GOT3 (cell line): ENCODE data around the gene PCNX3.

Experiments used
- DNase-seq: peaks from one replicate; lab custom pipeline; 2025; ENCODE audit warnings: mixed read lengths; lab: John Stamatoyannopoulos, UW

Gene PCNX3

DNA sequence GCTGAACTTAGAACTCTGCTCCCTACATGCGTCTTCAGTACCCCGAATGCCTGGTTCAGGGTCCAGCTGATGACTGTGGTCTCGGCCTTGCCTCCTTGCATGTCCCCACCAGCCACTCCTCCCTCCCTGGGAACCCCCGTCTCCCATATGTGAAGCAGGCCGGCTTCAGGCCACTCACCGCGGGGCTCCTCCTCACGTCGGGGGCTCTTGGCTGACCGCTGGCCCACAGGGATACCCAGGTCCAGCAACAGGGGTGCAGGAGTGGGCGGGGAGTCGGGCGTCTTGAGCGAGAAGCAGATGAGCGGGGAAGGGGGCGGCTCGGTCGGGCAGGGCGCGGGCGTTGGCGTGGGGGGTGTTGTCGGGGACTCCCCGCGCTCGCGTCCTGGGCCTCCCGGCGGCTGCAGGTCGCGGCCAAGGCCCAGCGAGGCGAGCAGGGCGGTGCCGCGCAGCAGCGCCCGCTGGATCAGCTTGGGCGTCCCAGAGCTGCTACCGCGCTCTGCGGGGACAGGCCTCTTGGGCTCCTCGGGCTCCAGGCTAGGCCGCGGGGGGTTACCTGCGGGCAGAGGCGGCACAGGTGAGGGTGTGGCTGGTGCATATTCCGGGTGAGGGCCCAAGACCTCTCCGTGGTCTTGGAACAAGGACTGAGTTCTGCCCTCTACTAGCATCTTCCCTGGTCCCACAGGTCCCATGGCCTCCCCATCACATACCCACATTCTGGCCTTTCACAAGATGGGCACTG, 16.2 kb upstream of the PCNX3 start:
- no peak for DNase-seq

DNA sequence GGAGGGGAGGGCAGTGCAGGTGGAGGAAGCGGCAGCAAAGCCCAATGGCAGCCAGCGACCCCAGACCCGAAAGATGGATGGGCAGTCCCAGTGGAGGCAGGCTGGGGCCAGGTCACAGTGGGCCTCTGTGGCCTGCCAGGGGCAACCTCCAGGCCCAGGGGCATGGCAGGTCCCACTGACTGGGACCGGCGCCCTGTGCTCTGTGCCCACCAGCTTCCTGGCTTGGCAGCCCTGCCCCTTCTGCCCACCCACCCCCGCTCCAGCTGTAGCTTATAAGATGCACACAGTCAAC, 15.7 kb upstream of the PCNX3 start:
- no peak for DNase-seq

DNA sequence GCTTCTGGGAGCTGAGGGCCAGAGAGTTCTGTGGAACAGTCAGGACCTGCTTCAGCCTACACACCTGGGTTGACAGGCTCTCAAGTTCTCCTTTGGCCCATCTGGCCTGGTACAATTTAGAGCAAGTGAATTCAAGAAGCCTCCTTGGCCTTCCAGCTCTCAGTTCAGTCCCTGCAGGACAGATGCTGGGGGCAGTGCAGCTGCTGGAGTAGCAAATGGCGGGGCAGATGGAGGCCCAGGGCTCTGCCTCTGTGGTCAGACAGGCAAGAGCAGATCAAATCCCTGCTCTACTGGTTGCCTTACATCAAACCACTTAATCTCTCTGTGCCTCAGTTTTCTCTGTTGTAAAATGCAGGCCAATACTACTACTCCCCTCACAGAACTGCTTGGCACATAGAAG, 11.3 kb upstream of the PCNX3 start:
- DNase-seq = no peak

DNA sequence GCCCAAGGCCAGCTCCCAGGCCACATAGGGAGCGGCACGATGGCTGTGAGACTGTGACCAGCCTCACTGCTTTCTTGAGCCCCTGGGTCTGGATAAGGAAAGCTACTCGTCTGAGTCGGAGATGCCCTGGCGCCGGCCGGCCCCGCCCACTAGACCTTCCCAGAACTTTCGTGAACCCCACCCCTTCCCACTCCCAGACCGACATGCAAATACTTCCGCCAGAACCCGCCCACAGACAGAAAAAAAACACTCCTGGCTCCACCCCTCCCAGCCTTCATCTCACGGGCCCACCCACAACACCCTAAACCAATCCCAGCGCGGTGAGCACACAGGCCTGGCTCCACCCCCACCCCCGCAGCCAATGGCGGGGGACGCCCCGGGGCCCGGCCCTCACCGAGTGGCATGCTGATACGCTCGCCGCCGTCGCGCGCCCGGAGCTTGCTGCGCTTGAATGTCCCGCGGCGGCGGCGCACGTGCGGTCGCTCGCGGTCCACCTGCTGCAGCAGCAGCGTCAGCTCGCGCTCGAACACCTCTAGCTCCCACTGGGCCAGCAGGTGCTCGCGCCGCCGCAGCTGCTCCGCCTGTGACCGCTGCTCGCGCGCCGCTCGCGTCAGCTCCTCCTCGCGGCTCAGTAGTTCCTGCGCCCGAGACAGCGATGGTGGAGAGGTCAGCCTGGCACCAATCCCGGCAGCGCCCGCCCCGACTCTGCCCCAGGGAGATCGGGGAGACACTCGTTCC, 8.5 kb upstream of the PCNX3 start:
- no peak for DNase-seq

DNA sequence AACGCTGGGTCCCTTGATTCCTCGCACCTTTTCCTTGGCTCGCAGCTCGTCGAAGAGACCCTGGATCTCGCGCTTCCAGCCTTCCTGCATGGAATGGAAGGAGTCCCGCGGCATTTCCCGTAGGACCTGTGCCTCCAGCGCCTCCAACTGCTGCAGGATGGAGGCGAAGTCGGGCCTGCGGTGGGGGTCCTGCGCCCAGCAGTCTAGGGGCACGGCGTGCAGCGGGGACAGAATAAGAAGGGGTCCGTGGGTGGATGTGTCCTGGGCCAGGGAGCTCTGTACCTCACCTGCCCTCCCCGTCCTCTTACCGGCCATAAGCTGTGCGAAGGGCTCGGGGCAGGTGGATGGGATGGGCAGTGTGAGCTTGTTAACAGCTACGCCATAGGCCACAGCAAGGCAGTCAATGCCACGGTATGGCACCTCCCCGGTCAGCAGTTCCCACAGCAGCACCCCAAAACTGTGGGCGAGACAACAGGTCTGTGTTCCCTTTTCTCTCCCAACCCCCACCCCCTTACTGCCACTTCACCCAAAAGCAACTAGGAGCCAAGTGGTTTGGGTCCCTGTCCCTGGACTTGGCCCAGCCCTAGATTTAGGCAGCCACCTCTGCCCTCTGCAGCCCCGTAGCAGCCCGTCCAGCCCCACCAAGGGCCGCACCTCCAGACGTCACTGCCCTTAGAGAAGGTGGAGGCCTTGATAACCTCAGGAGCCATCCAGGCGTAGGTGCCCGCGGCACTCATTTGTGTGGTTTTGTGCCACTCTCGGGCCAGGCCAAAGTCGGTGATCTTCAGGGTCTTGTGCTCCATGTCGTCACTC, 7.8 kb upstream of the PCNX3 start:
- DNase-seq = no peak

DNA sequence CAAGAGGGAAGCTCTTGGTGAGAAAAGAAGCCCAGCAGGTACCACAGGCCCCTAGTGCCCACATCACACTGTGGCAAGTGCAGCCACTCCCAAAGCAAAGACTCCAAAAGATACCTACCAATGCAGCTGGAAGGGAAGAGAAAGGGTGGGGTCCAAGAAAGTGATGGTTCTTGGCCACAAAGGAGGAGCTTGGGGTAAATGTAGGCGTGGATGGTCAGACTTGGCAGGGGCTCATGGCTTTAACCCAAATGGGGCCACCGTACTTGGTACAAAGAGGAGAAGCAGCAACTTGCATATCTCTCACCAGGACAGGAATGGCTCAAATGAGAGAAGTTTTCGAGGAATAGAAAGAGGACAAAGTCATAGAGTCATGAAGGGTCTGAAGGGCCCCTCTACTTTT, 6.3 kb upstream of the PCNX3 start:
- no peak for DNase-seq

DNA sequence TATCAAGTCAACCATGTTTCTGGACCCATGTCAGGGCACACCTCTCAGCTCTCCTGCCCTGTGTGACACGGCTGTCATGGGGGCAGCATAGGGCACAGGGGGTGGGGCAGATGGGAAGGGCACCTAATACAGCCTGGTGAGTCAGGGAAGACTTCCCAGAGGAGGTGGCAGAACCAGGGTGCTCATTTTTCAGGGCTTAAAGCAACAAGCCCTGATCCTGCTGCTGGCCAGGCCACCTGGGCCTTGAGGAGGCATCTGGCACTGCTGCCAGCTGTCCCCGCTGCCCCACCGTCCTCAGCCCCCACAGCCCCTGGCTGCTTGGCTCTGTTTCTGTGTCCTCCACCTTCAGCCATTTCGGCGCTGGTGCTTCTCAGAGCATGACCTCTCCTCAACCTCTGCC, 5.9 kb upstream of the PCNX3 start:
- DNase-seq = no peak

DNA sequence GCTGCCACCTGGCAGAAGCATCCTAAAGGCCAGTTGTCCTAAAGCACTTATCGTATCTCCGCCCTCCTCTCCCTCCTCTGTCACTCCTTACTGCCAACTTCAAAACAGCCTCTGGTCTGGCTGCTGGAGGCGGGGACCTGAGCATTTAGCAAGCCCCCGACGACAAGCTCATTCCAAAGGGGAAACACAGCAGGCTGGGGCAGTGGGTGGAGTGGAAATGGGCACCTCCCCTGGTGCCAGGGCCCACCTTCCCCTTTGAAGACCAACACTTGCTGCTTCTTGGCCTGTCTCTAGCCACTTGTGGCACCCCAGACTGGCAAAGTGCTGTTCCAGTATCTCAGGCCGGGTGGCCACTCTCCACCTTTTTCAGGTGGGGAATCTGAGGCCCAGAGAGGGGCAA, 5.2 kb upstream of the PCNX3 start:
- DNase-seq = no peak

DNA sequence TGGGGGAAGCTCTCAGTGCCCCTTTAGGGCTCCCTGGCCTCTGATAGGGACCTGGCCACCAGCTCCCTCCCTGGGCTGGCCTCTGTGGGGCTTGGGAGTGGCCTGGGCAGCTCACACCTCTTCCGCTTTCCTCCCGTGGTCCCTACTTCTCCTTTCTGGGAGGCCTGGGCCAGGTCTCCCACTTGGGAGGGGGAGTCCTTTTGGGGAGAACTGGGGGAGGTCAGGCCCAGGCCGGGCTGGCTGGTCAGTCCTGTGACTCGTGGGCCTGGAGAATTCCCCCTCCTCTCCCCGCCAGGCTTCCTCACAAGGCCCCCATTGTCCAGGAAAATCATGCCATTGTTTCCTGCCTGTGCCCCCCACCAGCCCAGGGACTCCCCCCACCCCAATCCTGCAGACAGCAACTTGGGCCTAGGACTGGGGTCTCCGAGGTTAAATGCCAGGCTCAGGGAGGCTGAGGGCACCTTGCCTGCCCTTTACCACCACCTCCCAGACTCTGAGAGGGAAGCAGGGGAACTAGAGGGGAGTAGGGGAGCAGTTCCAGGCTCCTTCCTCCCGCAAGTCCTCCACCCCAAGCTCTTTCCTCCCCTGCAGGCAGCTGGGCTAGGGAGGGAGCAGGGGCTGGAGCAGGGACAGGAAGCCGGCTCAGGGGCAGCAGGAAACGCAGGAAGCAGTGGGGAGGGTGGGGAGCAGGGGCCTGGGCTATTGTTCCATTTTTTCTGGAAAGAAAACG, 4.4 kb upstream of the PCNX3 start:
- no peak for DNase-seq

DNA sequence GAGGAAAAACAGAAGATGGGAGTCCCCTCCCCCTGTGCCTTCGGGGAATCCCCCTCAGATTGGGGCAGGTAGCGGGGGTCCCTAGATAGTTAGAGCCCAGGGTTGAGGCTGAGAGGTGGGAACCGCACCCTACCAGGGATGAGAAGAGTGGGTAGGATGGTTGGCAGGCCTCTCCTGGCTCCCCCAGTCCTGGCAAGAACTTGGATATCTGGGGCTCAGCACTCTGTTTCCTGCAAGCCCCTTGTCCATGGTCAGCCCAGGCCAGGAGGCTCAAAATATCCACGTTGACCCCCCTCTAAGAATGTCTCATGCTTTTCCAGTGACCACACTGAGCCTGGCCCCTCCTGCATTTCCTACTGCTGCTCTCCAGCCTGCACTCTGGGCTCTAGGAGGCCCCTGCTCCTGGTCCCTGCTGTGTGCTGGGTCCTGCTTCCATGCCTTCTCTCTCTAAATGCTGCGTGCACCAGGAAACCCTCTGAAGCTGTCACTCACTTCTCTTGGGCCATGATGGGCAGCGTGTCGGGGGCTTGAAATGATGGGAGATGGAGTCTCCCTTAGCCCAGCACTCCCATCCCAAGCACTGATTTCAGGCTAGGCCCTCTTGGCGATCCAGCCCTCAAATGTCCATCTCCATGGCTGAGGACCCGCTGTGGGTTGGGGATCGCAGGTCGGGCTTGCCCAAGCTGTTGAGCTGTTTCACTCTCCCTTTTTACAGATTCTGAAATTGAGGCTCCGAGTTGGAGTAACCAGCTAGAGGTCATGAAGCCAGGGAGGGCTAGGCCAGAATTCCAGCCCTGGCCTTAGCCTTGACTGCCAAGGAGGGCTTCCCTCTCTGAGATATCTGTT, 3.6 kb upstream of the PCNX3 start:
- DNase-seq = no peak

DNA sequence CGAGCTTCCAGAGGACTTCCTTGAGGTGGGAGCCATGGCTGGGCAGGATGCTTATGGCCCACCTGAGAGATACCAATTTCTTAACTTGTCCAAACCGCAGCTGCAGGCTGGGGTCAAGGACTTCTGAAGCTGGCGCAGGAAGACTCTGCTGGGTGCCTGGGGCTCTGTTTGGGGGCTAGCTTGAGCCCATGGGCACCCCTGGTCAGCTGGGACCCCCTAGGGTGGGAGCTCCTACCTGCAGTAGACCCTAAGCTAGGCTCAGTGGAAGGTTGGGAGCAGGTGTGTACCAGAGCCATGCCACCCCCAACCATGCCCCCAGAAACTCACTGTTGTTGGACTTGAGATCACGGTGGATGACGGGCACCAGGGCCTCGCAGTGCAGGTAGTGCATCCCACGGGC, 2.9 kb upstream of the PCNX3 start:
- no peak for DNase-seq

DNA sequence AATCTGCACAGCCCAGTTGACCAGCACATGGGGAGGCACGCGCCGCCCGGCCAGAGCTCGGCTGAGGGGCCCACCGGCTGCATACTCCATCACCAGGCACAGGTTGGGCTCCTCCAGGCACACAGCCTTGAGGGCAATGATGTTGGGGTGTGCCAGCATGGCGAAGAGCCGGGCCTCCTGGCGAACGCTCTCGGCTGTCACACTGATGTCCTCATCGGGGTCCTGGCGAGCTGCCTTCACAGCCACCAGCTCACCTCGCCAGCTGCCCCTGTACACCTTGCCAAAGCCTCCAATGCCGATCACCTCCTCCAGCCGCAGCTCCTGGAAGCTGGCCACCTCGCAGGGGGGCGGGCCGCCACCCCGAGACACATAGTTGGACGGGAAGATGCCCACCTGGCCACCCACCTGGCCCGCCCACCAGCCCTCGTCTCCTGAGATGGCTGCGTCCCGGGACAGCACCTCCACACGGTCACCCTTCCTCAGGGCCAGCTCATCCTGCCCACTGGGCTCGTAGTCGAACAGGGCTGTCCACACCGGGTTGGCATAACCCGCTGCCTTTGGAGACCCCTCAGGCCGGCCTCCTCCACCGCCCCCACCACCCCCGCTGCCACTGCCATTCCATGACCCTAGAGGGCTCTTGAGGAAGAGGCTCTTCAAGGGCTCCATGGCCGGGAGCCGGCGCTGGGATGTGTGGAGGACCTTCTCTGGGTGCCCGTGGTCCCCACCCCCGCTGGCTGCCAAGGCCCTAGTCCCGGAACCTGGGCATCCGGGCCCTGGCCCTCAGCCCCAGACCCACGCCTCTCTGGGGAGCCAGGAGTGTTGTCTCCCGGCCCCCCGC, 2.3 kb upstream of the PCNX3 start:
- DNase-seq = no peak

DNA sequence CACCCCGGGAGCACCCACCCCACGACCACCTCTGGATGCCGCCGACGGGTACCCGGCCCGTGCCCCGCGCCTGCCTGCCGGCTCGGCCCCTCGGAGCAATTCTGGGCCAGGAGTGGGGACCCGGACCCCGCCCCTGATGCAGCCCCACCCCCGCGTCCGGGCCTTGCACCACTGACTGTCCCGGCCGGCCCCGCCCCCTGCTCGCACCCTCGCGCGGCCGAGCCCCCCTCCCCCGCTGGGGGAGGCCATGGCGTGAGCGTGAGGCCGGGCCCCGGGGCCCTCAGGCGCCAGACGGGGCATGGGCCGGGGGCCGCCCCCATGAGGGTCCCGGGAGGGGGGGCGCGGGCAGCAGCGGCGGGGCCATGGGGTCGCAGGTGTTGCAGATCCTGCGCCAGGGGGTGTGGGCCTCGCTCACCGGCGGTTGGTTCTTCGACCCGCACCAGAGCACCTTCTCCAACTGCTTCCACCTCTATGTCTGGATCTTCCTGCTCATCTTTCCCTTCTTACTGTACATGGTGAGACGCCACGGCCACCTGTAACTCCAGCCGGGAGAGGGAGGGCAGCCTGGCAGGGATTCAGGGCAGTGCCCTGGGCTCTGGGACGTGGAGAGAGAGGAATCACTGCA, 486 bp downstream of the PCNX3 start:
- no peak for DNase-seq

DNA sequence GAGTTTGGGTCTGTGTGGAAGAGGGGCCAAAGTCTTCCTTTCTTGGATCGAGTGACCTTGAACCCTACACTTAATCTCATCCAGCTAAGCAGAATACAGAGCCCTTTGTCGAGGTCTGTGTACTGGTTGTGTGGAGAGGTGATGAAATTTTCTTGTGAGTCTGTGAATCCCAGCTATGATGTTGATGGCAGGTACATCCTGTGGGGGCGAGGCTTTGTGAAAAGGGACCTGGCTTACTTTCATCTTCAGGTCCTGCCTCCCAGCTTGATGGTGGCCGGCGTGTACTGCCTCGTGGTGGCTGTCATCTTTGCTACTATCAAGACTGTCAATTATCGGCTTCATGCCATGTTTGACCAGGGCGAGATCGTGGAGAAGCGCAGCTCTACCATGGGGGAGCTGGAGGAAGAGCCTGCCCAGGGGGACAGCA, 1.0 kb downstream of the PCNX3 start:
- no peak for DNase-seq

DNA sequence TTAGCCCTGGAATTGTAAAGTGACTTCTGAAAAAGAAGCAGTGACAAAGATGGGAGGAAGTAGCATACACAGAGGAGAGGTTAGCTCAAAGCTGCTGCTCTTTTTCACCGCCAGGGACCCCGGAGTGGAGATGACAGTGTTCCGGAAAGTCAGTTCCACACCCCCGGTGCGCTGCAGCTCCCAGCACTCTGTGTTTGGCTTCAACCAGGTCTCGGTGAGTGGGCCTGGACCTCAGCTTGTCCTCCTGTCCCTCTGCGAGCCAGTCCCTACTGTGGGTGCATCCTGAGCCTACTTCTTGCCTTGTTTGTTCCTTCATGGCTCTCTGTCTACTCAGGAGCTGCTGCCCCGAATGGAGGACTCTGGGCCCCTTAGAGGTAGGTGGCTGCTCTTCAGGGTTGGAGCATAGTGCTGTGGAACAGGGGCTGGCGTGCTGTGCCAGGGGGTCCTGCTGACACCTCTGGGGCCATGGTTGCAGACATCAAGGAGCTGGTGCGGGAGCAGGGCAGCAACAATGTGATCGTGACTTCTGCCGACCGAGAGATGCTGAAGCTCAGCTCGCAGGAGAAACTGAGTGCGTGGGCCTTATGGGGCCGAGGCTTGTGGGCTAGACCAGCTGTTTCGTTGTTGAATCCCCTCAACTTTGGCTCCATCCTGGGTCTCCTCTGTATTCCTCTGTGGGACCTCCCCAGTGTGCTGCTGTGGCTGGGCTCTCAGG, 1.7 kb downstream of the PCNX3 start:
- no peak for DNase-seq

DNA sequence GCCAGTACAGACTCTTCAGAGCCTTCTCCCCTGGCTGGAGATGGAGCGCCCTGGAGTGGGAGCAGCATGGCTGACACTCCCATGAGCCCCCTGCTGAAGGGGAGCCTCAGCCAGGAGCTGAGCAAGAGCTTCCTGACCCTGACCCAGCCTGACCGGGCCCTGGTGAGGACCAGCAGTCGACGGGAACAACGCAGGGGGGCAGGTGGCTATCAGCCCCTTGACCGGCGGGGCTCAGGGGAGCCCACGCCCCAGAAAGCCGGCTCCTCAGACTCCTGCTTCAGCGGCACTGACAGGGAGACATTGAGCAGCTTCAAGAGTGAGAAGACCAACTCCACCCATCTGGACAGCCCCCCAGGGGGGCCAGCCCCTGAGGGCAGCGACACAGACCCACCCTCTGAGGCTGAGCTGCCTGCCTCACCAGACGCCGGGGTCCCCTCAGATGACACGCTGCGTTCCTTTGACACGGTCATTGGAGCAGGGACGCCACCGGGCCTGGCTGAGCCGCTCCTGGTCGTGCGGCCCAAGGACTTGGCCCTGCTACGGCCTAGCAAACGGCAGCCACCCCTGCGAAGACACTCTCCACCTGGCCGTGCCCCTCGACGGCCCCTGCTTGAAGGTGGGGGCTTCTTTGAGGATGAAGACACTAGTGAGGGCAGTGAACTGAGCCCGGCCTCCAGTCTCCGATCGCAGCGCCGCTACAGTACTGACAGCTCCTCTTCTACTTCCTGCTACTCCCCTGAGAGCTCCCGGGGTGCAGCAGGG, 2.6 kb downstream of the PCNX3 start:
- no peak for DNase-seq

DNA sequence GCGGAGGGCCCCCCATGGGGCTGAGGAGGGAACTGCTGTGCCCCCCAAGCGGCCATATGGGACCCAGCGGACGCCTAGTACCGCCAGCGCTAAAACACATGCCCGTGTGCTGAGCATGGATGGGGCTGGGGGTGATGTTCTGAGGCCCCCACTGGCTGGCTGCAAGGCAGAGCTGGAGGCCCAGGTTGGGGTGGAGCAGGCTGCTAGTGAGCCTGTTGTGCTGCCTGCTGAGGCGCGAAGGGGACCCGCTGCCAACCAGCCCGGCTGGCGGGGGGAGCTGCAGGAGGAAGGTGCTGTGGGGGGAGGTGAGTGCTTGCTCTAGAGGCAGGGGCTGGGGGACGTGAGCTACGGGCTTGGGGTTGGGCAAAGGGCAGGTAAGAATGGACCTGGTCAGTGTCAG, 3.2 kb downstream of the PCNX3 start:
- no peak for DNase-seq

DNA sequence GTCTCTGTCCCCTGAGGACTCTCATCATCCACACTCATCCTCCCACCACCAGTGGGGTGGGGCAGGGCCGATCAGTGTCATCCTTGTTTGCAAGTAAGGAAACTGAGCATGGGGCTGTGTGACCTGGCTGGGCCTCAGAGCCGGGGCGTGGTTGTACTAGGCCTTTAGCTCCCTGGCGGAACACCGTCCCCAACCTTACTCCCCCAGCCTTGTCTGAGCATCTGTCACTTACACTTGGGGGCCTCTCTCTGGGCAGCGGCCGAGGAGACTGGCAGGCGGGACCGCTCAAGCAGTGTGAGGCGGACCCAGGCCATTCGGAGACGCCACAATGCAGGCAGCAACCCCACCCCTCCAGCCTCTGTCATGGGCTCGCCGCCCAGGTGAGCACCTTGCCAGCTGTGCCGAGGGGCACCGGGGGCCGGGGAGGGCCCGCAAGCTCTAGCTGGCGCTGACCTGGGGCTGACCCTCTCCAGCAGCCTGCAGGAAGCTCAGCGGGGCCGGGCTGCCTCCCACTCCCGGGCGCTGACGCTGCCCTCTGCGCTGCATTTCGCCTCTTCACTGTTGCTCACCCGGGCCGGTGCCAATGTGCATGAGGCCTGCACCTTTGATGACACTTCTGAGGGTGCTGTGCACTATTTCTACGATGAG, 3.8 kb downstream of the PCNX3 start:
- no peak for DNase-seq
